K562 (cell line): ENCODE results near the gene IQCM.

Experiments
- ATF3 ChIP-seq, 2 experiments: fragments of 450-650 bp in 1 of 2; sonication (generic) in 1 of 2; formaldehyde crosslinking in 1 of 2; IDR thresholded peaks in 1 of 2; conservative IDR thresholded peaks in 1 of 2; 2 replicates each; pipeline versions ENCODE4 v1.6.1 to v1.8.1; 2016 to 2023; ENCODE audit warnings: mild to moderate bottlenecking in 2 of 2, moderate library complexity in 2 of 2, inconsistent platforms in 1 of 2, missing genetic modification reagents in 1 of 2
- CTCF ChIP-seq, 3 experiments: IDR thresholded peaks in 2 of 3; conservative IDR thresholded peaks in 1 of 3; 2 replicates each; pipeline ENCODE4 v1.5.1; 2011 to 2012; ENCODE audit warnings: low read length in 3 of 3, mild to moderate bottlenecking in 3 of 3, control low read depth in 2 of 3, improper control_type of control experiment in 1 of 3, inconsistent platforms in 1 of 3, low read depth in 1 of 3, mixed read lengths in 1 of 3, moderate library complexity in 1 of 3; ENCODE audit not compliant: insufficient read depth in 2 of 3
- PHF8 ChIP-seq: fragments of 200-600 bp; sonication (generic); IDR thresholded peaks from 2 replicates; pipeline ENCODE4 v1.6.1; 2012; ENCODE audit warnings: mixed run types, mild to moderate bottlenecking, inconsistent platforms, low read length, moderate library complexity, borderline replicate concordance
- RFX5 ChIP-seq: IDR thresholded peaks from 2 replicates; pipeline ENCODE4 v1.6.1; 2011; ENCODE audit warnings: low read depth, mild to moderate bottlenecking, improper control_type of control experiment, low read length
- SP2 ChIP-seq: IDR thresholded peaks from 2 replicates; pipeline ENCODE4 v1.6.1; 2011; ENCODE audit warnings: mild to moderate bottlenecking, low read depth, low read length, moderate library complexity; ENCODE audit not compliant: poor library complexity, severe bottlenecking; ENCODE audit errors: extremely low read depth
- THAP12 ChIP-seq: fragments of 250-450 bp; sonication (Bioruptor Pico); IDR thresholded peaks from 2 replicates; pipeline ENCODE4 v1.9.0; 2021; ENCODE audit warnings: mild to moderate bottlenecking, inconsistent platforms
- ZNF609 ChIP-seq: sonication (generic); formaldehyde crosslinking; IDR thresholded peaks from 2 replicates; pipeline ENCODE4 v1.8.1; 2023; ENCODE audit warnings: missing genetic modification reagents, mild to moderate bottlenecking, borderline replicate concordance
- TF ChIP-seq, protein P1 (sequence below): fragments of 250-450 bp; sonication (Bioruptor Pico); IDR thresholded peaks from 2 replicates; pipeline ENCODE4 v1.8.0; 2021; ENCODE audit warnings: moderate library complexity, mild to moderate bottlenecking, inconsistent platforms
- TF ChIP-seq, protein P2 (sequence below), 2 experiments: fragments of 450-650 bp in 1 of 2; sonication (generic) in 1 of 2; formaldehyde crosslinking; conservative IDR thresholded peaks; 2 replicates each; pipeline versions ENCODE4 v1.4.0 to v1.8.1; 2020 to 2022; ENCODE audit warnings: mild to moderate bottlenecking in 1 of 2, missing genetic modification reagents in 1 of 2

- TF ChIP-seq ATF3 (IDR thresholded peaks at IDR 0.05) (no peak), ATF3 (CRISPR knock-in tag; conservative IDR thresholded peaks at IDR 0.05) (no peak), CTCF (IDR thresholded peaks at IDR 0.05 in 2 of 3, conservative IDR thresholded peaks at IDR 0.05 in 1 of 3; ENCODE audit: insufficient read depth in 2 of 3, low read depth in 1 of 3, low read length in 3 of 3) (no peak), THAP12 (CRISPR knock-in tag) (no peak), PHF8 (no peak), RFX5 (no peak), ZNF609 (CRISPR knock-in tag) (no peak), SP2 (no peak)
- TF ChIP-seq, protein P1, sequence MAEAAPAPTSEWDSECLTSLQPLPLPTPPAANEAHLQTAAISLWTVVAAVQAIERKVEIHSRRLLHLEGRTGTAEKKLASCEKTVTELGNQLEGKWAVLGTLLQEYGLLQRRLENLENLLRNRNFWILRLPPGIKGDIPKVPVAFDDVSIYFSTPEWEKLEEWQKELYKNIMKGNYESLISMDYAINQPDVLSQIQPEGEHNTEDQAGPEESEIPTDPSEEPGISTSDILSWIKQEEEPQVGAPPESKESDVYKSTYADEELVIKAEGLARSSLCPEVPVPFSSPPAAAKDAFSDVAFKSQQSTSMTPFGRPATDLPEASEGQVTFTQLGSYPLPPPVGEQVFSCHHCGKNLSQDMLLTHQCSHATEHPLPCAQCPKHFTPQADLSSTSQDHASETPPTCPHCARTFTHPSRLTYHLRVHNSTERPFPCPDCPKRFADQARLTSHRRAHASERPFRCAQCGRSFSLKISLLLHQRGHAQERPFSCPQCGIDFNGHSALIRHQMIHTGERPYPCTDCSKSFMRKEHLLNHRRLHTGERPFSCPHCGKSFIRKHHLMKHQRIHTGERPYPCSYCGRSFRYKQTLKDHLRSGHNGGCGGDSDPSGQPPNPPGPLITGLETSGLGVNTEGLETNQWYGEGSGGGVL (CRISPR knock-in tag), result no peak
- TF ChIP-seq, protein P2, sequence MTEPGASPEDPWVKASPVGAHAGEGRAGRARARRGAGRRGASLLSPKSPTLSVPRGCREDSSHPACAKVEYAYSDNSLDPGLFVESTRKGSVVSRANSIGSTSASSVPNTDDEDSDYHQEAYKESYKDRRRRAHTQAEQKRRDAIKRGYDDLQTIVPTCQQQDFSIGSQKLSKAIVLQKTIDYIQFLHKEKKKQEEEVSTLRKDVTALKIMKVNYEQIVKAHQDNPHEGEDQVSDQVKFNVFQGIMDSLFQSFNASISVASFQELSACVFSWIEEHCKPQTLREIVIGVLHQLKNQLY (CRISPR knock-in tag; conservative IDR thresholded peaks at IDR 0.05), result no peak
Observed at GRCh38 chr4:149604827-149605226, 210.8 kb downstream of the IQCM start.
